Kidney epithelial cell (primary cell): ENCODE results near the gene NEK5. TPM values are rescaled to one million over a fixed set of nuclear protein-coding genes. Genes with fewer than 3 reads are reported as not detected.

Source experiments
- DNase-seq: peaks from one replicate; pipeline ENCODE4 v3.0.0-alpha.2; 2010; ENCODE audit warnings: low read depth
- H3K27me3 ChIP-seq: 2 replicates; pipeline ENCODE4 v1.6.0; 2011; ENCODE audit warnings: low read length; ENCODE audit not compliant: control insufficient read depth, insufficient read depth
- H3K36me3 ChIP-seq: 2 replicates; pipeline ENCODE4 v1.5.1; 2011; ENCODE audit warnings: low read length; ENCODE audit not compliant: control insufficient read depth, insufficient read depth
- H3K4me3 ChIP-seq: 2 replicates; pipeline ENCODE4 v1.5.1; 2011; ENCODE audit warnings: low read depth, mild to moderate bottlenecking, control low read depth, low read length
- CTCF ChIP-seq: IDR thresholded peaks from 2 replicates; pipeline ENCODE4 v1.5.1; 2011; ENCODE audit warnings: mild to moderate bottlenecking, moderate library complexity, low read length, control low read depth, inconsistent platforms; ENCODE audit not compliant: insufficient read depth, poor library complexity, severe bottlenecking
- total RNA-seq: library from RNA; depleted of rRNA; stranded (reverse); fragments of >200 nt; gene quantifications from 2 replicates; pipeline ENCODE4 v1.2.3, GENCODE V29; 2015

NEK5 gene
- total RNA-seq, 1 donor from 2014 or later: 0.33 TPM

- DNase-seq: no peak
- TF ChIP-seq CTCF: no peak
- no peaks in the 10 kb centered on the region for H3K36me3 ChIP-seq
Observed at GRCh38 chr13:52009946-52010345, 118.9 kb downstream of the NEK5 start.

GRCh38 chr13:52006523-52007245, 122.2 kb downstream of the NEK5 start:
- H3K27me3 ChIP-seq: no peaks in the 10 kb centered on the region
- no peak for DNase-seq
- no peak overlapping the region for H3K4me3 ChIP-seq
- H3K36me3 ChIP-seq: no peaks in the 10 kb centered on the region
- TF ChIP-seq CTCF: no peak

More at GRCh38 chr13:52009946-52010345, 118.9 kb downstream of the NEK5 start:
- no peak overlapping the region for H3K4me3 ChIP-seq
- H3K27me3 ChIP-seq: no peaks in the 10 kb centered on the region

- TF ChIP-seq CTCF: no peak
- H3K4me3 ChIP-seq: no peak overlapping the region
- DNase-seq: no peak
- H3K27me3 ChIP-seq: no peaks in the 10 kb centered on the region
- H3K36me3 ChIP-seq: no peaks in the 10 kb centered on the region
Observed at GRCh38 chr13:52005841-52006522, 122.9 kb downstream of the NEK5 start.

- Histone ChIP-seq H3K36me3 (no peaks in the 10 kb centered on the region), H3K4me3 (no peak overlapping the region), H3K27me3 (no peaks in the 10 kb centered on the region)
- TF ChIP-seq CTCF: no peak
- DNase-seq: no peak
Observed at GRCh38 chr13:52004511-52005170, 124.2 kb downstream of the NEK5 start.

GRCh38 chr13:52003541-52003940, 125.3 kb downstream of the NEK5 start:
- no peak for TF ChIP-seq CTCF

More at GRCh38 chr13:52003541-52003940, 125.3 kb downstream of the NEK5 start:
- H3K36me3 ChIP-seq: no peaks in the 10 kb centered on the region
- no peak for DNase-seq
- H3K4me3 ChIP-seq: no peak overlapping the region
- no peaks in the 10 kb centered on the region for H3K27me3 ChIP-seq
